Right lobe of liver (tissue), 4 donors: ENCODE results near the gene SLC27A6.

Experiments
- CTCF ChIP-seq, 4 donors: fragments of 200-600 bp in 3 of 4; fragments of 450-650 bp in 1 of 4; IDR thresholded peaks; one replicate each; pipeline versions ENCODE4 v1.5.1 to v1.8.0; 2016 to 2022; ENCODE audit warnings: antibody characterized with exemption in 4 of 4, mild to moderate bottlenecking in 2 of 4
- POLR2A ChIP-seq: fragments of 450-650 bp; IDR thresholded peaks from one replicate; pipeline ENCODE4 v1.6.1; 2017; ENCODE audit warnings: antibody characterized with exemption, mild to moderate bottlenecking
- donor health status: DM: no; HTN: no; CAD: no.
- donor health status: DM: no; HTN: no; CAD: no.
- donor health status: DM: no; HTN: yes; CAD: no.

- TF ChIP-seq CTCF (IDR thresholded peaks at IDR 0.05) (no peak), POLR2A (no peak)
Observed at GRCh38 chr5:128988476-128988875, 23.2 kb downstream of the SLC27A6 start.
